GM12878 (cell line): ENCODE results near the gene PHYKPL.

ENCODE experiments used
- BCL11A ChIP-seq: IDR thresholded peaks from 2 replicates; pipeline ENCODE4 v1.6.1; 2011; ENCODE audit warnings: low read depth, low read length
- CHD2 ChIP-seq: IDR thresholded peaks from 2 replicates; pipeline ENCODE4 v1.6.1; 2011; ENCODE audit warnings: low read depth, low read length, improper control_type of control experiment, borderline replicate concordance
- DPF2 ChIP-seq: fragments of 450-650 bp; IDR thresholded peaks from 2 replicates; pipeline ENCODE4 v1.6.1; 2017; ENCODE audit warnings: mild to moderate bottlenecking
- EZH2 ChIP-seq: IDR thresholded peaks from 2 replicates; pipeline ENCODE4 v1.6.1; 2012; ENCODE audit warnings: low read depth, mild to moderate bottlenecking, control low read depth, inconsistent platforms, low read length, borderline replicate concordance; ENCODE audit not compliant: control insufficient read depth
- HDAC2 ChIP-seq: fragments of 200-600 bp; sonication (generic); IDR thresholded peaks from 2 replicates; pipeline ENCODE4 v1.6.1; 2017
- PAX5 ChIP-seq: IDR thresholded peaks from 2 replicates; pipeline ENCODE4 v1.6.1; 2011; ENCODE audit warnings: low read depth, low read length, borderline replicate concordance
- SMAD1 ChIP-seq: fragments of 450-650 bp; IDR thresholded peaks from 2 replicates; pipeline ENCODE4 v1.6.1; 2018; ENCODE audit warnings: mild to moderate bottlenecking, low read depth; ENCODE audit not compliant: partially characterized antibody
- TF ChIP-seq, protein P1 (sequence below), 3 experiments: IDR thresholded peaks in 2 of 3; conservative IDR thresholded peaks in 1 of 3; 2 replicates each; pipeline ENCODE4 v1.5.1; 2011; ENCODE audit warnings: low read depth in 3 of 3, low read length in 3 of 3, mild to moderate bottlenecking in 3 of 3, control low read depth in 2 of 3, moderate library complexity in 2 of 3, inconsistent platforms in 1 of 3, mixed read lengths in 1 of 3; ENCODE audit not compliant: control insufficient read depth in 2 of 3, insufficient read depth in 1 of 3; ENCODE audit errors: extremely low read depth in 1 of 3
- TF ChIP-seq, protein P2 (sequence below): IDR thresholded peaks from 2 replicates; pipeline ENCODE4 v1.6.1; 2011; ENCODE audit warnings: low read depth, low read length, improper control_type of control experiment, borderline replicate concordance
- TF ChIP-seq, protein P3 (sequence below): IDR thresholded peaks from 2 replicates; pipeline ENCODE4 v1.6.1; 2012; ENCODE audit warnings: low read length, inconsistent platforms

DNA sequence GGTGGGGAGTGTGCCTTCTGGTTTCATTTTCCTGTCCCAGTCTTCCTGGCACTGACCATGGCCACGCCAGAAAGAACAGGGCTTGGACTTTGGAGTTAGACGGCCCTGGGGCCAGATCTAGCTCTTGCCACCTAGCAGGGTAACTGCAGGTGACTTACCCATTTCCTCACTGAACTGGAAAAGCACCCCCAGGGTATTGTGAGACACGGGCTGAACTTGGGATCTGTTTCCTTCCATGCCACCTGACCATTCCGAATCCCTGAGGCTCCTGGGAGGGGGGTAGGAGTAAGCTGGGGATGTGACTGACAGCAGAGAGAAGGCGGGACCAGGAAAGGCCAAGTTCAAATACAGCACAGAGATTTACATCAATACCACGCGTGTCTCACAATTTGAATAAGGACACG lies 18.9 kb downstream of the PHYKPL start:
- TF ChIP-seq DPF2 = no peak
- no peak for TF ChIP-seq HDAC2
- TF ChIP-seq, protein P1, sequence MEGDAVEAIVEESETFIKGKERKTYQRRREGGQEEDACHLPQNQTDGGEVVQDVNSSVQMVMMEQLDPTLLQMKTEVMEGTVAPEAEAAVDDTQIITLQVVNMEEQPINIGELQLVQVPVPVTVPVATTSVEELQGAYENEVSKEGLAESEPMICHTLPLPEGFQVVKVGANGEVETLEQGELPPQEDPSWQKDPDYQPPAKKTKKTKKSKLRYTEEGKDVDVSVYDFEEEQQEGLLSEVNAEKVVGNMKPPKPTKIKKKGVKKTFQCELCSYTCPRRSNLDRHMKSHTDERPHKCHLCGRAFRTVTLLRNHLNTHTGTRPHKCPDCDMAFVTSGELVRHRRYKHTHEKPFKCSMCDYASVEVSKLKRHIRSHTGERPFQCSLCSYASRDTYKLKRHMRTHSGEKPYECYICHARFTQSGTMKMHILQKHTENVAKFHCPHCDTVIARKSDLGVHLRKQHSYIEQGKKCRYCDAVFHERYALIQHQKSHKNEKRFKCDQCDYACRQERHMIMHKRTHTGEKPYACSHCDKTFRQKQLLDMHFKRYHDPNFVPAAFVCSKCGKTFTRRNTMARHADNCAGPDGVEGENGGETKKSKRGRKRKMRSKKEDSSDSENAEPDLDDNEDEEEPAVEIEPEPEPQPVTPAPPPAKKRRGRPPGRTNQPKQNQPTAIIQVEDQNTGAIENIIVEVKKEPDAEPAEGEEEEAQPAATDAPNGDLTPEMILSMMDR (IDR thresholded peaks at IDR 0.05 in 2 of 3, conservative IDR thresholded peaks at IDR 0.05 in 1 of 3; ENCODE audit: control insufficient read depth in 2 of 3, extremely low read depth in 1 of 3, insufficient read depth in 1 of 3, low read depth in 3 of 3, low read length in 3 of 3) = no peak
- no peak for TF ChIP-seq CHD2
- TF ChIP-seq EZH2 = no peak
- TF ChIP-seq, protein P2, sequence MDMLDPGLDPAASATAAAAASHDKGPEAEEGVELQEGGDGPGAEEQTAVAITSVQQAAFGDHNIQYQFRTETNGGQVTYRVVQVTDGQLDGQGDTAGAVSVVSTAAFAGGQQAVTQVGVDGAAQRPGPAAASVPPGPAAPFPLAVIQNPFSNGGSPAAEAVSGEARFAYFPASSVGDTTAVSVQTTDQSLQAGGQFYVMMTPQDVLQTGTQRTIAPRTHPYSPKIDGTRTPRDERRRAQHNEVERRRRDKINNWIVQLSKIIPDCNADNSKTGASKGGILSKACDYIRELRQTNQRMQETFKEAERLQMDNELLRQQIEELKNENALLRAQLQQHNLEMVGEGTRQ = no peak
- no peak for TF ChIP-seq SMAD1
- TF ChIP-seq, protein P3, sequence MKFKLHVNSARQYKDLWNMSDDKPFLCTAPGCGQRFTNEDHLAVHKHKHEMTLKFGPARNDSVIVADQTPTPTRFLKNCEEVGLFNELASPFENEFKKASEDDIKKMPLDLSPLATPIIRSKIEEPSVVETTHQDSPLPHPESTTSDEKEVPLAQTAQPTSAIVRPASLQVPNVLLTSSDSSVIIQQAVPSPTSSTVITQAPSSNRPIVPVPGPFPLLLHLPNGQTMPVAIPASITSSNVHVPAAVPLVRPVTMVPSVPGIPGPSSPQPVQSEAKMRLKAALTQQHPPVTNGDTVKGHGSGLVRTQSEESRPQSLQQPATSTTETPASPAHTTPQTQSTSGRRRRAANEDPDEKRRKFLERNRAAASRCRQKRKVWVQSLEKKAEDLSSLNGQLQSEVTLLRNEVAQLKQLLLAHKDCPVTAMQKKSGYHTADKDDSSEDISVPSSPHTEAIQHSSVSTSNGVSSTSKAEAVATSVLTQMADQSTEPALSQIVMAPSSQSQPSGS = no peak
- TF ChIP-seq BCL11A = no peak
- no peak for TF ChIP-seq PAX5
